MG63 (cell line): Measurements from ENCODE around the gene SPG11. TPM values are rescaled to one million over a fixed set of nuclear protein-coding genes. Genes with fewer than 3 reads are reported as not detected.

ENCODE experiments used
- DNase-seq: peaks from one replicate; pipeline ENCODE4 v3.0.0-alpha.2; 2020
- H3K27me3 ChIP-seq: fragments of 250-450 bp; sonication (Bioruptor Pico); 2 replicates; pipeline ENCODE4 v1.5.1; 2020; ENCODE audit warnings: mild to moderate bottlenecking, moderate library complexity
- H3K36me3 ChIP-seq: fragments of 250-450 bp; sonication (Bioruptor Pico); 2 replicates; pipeline ENCODE4 v1.5.1; 2020; ENCODE audit warnings: mild to moderate bottlenecking, moderate library complexity
- H3K4me3 ChIP-seq: fragments of 250-450 bp; sonication (Bioruptor Pico); 2 replicates; pipeline ENCODE4 v1.5.1; 2020; ENCODE audit warnings: mild to moderate bottlenecking, moderate library complexity
- H3K9me3 ChIP-seq: fragments of 250-450 bp; sonication (Bioruptor Pico); 2 replicates; pipeline ENCODE4 v1.5.1; 2020; ENCODE audit warnings: mild to moderate bottlenecking, moderate library complexity
- total RNA-seq: library from RNA; depleted of rRNA; stranded (reverse); fragments of >200 nt; shearing (Covaris generic); gene quantifications from 2 replicates; pipeline ENCODE4 v1.2.3, GENCODE V29; 2014; ENCODE audit warnings: low replicate concordance; rRNA removed

Gene SPG11
- total RNA-seq, 1 experiment from 2014 or later, result 27.7 TPM

GRCh38 chr15:44530653-44531052 is 132.8 kb downstream of the SPG11 start:
- no peaks in the 10 kb centered on the region for H3K27me3 ChIP-seq
- H3K4me3 ChIP-seq, result no peak overlapping the region
- H3K36me3 ChIP-seq, result peaks cover 15% of the 10 kb centered on the region
- DNase-seq, result no peak
- H3K9me3 ChIP-seq, result no peaks in the 10 kb centered on the region

GRCh38 chr15:44529864-44530604 is 133.4 kb downstream of the SPG11 start:
- no peak for DNase-seq
- Histone ChIP-seq H3K27me3 (no peaks in the 10 kb centered on the region), H3K36me3 (peaks cover 19% of the 10 kb centered on the region), H3K4me3 (no peak overlapping the region), H3K9me3 (no peaks in the 10 kb centered on the region)

GRCh38 chr15:44527241-44527640 is 136.2 kb downstream of the SPG11 start:
- H3K27me3 ChIP-seq, result no peaks in the 10 kb centered on the region
- DNase-seq, result no peak
- H3K9me3 ChIP-seq, result no peaks in the 10 kb centered on the region
- H3K36me3 ChIP-seq, result peaks cover 36% of the 10 kb centered on the region
- no peak overlapping the region for H3K4me3 ChIP-seq

GRCh38 chr15:44525018-44525417 is 138.4 kb downstream of the SPG11 start:
- Histone ChIP-seq H3K4me3 (no peak overlapping the region), H3K9me3 (no peaks in the 10 kb centered on the region), H3K27me3 (no peaks in the 10 kb centered on the region), H3K36me3 (peaks cover 51% of the 10 kb centered on the region)
- DNase-seq, result no peak

GRCh38 chr15:44519537-44519936 is 143.9 kb downstream of the SPG11 start:
- Histone ChIP-seq H3K27me3 (no peaks in the 10 kb centered on the region), H3K4me3 (no peak overlapping the region), H3K36me3 (peaks cover 47% of the 10 kb centered on the region), H3K9me3 (no peaks in the 10 kb centered on the region)
- no peak for DNase-seq

GRCh38 chr15:44516436-44516835 is 147.0 kb downstream of the SPG11 start:
- Histone ChIP-seq H3K36me3 (peaks cover 44% of the 10 kb centered on the region), H3K4me3 (no peak overlapping the region), H3K9me3 (no peaks in the 10 kb centered on the region), H3K27me3 (no peaks in the 10 kb centered on the region)
- DNase-seq, result no peak

Other genes starting within 250 kb of the SPG11 start
- gene CTDSPL2, start 236.0 kb downstream of the SPG11 start, total RNA-seq, result 47.2 and 60.3 TPM in 2 replicates
- 123 and 157 TPM in 2 replicates for gene EIF3J, start 126.5 kb downstream of the SPG11 start, total RNA-seq
- not detected in 2 replicates for gene PATL2, start 47.7 kb upstream of the SPG11 start, total RNA-seq
- 2,823 and 3,000 TPM in 2 replicates for gene B2M, start 47.9 kb upstream of the SPG11 start, total RNA-seq
- 7.8 and 8.9 TPM in 2 replicates for gene TRIM69, start 72.9 kb upstream of the SPG11 start, total RNA-seq